ENCODE data around the gene TTC21A. TPM values are rescaled to one million over a fixed set of nuclear protein-coding genes. Genes with fewer than 3 reads are reported as not detected.

Gene TTC21A
- total and polyA plus RNA-seq, 2 experiments from 2014 or later, result 3.7 to 6.5 TPM

DNA sequence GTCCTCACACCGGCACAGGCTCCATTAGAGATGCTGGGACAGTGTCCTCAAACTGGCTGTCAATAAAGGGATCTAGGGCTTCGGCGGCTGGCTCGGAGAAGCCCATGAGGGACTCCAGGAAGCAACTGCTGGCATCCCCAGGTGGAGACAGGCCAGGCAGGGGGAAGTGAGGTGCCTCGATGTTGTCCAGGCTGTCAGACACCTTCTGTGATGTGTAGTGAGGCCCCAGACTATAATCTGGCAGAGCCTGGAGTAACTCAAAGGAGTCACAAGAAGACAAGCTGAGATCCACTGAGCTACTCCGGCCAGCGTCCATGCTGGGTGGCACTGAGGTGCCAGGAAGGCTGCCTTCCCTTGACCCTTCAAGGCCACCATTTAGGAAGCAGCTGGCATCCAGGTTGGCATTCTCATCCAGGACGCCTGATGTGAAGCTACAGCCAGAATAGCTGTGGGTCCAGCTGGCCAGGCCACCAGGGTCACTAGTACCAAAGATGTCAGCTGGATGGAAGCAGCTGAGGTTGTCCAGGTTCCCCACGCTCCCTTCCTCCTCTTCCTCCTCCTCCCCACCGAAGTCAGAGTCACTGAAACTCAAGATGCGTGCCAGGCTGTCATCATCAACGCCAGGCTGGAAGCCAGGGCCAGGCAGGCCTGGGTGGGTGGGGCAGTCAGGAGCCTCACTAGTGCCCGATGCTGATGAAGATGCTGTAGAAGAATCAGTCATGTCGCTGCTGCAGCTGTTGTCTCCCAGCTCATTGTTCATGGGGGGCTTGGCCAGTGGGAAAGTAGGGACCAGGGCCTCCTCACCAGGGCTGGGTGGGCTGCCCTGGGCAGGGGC lies 35.8 kb downstream of the TTC21A start:
- Histone ChIP-seq H3K79me2 (peaks cover 63% of the 10 kb centered on the region), H3K9me2 (replicated peaks; ENCODE audit: insufficient read depth) (no peaks in the 10 kb centered on the region), H3K9me3 (ENCODE audit: low read depth) (no peaks in the 10 kb centered on the region), H3K4me1 (ENCODE audit: insufficient read depth) (peaks cover 61% of the 10 kb centered on the region), H2AFZ (no peak overlapping the region), H3K36me3 (replicated peaks; ENCODE audit: insufficient read depth, low read depth) (peaks cover 10% of the 10 kb centered on the region), H3K4me3 (no peak overlapping the region), H3K27me3 (no peaks in the 10 kb centered on the region), H3K27ac (no peak overlapping the region), H3K4me2 (no peak overlapping the region), H4K20me1 (ENCODE audit: insufficient read depth, poor library complexity, severe bottlenecking) (peaks cover 66% of the 10 kb centered on the region)
- TF ChIP-seq EZH2 (IDR thresholded peaks at IDR 0.05; ENCODE audit: borderline replicate concordance), result no peak
- WGBS (ENCODE audit: low lambda C conversion rate, missing lambda C conversion rate), result 87% methylated on average over 14 of the region's 14 CpGs
- DNase-seq (ENCODE audit: low spot score), result no peak

DNA sequence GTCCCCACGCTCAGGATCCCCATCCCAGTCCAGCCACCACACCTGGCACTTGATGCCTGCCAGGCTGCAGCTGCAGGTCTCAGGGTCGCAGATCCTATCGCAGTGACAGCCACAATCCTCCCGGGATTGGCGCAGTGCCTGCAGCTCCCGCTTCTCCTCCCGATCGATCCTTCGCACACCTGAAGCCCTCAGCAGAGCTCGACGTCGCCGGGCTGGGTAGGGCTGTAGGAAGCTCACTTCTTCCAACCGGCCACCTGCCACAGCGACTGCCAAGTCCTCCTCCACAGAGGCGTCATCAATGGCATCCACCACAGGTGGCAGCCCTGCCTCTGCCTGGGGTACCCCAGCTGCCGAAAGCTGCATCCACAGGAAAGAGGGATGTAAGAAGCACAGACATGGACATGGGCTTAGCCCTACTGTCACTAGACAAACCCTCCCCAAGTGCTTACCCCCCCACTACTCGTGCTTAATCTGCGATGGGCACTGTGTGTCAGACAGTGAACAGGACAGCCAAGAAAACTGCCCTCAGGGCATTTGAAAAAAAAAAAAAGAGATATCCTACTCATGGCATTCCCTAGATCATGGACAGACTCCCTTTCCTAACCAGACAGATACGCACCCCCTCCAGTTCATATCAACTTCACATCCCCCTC lies 36.7 kb downstream of the TTC21A start:
- peaks cover 10% of the 10 kb centered on the region for H3K36me3 ChIP-seq (replicated peaks; ENCODE audit: insufficient read depth, low read depth)

DNA sequence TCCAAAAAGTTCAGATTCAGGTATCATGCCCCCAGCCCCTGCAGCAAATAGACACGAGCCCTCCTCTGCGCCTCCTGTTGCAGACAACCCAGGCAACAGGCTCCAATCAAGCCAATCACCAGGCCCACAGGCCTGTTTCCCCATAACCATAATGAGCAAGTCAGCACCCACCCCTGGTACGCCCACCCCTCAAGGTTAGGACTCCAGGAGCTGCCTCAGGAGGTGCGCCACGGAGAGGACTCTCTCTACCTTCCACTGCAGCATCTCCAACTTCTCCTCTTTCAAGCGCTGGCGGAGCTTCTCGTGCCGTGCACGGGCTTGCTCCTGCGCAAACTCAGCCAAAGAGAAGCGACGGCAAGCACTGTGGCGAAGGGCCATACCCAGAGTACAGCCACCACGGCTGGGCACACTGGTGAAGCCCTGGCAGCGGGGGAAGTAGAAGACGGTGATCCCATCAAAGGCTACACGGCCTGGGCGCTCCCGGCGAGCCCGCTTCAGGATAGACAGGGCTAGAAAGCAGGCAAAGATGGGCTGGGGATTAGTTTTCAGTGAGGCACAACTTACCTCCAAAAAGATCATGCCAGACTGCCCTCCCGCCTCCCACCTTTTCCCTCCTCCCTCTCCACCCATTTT lies 37.4 kb downstream of the TTC21A start:
- H3K4me1 ChIP-seq (ENCODE audit: insufficient read depth), result peaks cover 66% of the 10 kb centered on the region
- H3K9me2 ChIP-seq (replicated peaks; ENCODE audit: insufficient read depth), result no peaks in the 10 kb centered on the region
- DNase-seq (ENCODE audit: low spot score), result no peak
- H3K27ac ChIP-seq, result no peak overlapping the region
- no peaks in the 10 kb centered on the region for H3K9me3 ChIP-seq (ENCODE audit: low read depth)
- no peak overlapping the region for H3K4me2 ChIP-seq
- H3K36me3 ChIP-seq (replicated peaks; ENCODE audit: insufficient read depth, low read depth), result peaks cover 10% of the 10 kb centered on the region
- TF ChIP-seq EZH2phosphoT487 (IDR thresholded peaks at IDR 0.05; ENCODE audit: low read depth, severe bottlenecking, unreplicated experiment), result no peak
- no peak for TF ChIP-seq EZH2 (IDR thresholded peaks at IDR 0.05; ENCODE audit: borderline replicate concordance)
- TF ChIP-seq, protein P1, sequence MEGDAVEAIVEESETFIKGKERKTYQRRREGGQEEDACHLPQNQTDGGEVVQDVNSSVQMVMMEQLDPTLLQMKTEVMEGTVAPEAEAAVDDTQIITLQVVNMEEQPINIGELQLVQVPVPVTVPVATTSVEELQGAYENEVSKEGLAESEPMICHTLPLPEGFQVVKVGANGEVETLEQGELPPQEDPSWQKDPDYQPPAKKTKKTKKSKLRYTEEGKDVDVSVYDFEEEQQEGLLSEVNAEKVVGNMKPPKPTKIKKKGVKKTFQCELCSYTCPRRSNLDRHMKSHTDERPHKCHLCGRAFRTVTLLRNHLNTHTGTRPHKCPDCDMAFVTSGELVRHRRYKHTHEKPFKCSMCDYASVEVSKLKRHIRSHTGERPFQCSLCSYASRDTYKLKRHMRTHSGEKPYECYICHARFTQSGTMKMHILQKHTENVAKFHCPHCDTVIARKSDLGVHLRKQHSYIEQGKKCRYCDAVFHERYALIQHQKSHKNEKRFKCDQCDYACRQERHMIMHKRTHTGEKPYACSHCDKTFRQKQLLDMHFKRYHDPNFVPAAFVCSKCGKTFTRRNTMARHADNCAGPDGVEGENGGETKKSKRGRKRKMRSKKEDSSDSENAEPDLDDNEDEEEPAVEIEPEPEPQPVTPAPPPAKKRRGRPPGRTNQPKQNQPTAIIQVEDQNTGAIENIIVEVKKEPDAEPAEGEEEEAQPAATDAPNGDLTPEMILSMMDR (IDR thresholded peaks at IDR 0.05; ENCODE audit: poor library complexity), result no peak
- no peak overlapping the region for H3K4me3 ChIP-seq
- no peaks in the 10 kb centered on the region for H3K27me3 ChIP-seq
- no peak overlapping the region for H2AFZ ChIP-seq
- WGBS (ENCODE audit: low lambda C conversion rate, missing lambda C conversion rate), result 96% methylated on average over 22 of the region's 23 CpGs
- peaks cover 80% of the 10 kb centered on the region for H4K20me1 ChIP-seq (ENCODE audit: insufficient read depth, poor library complexity, severe bottlenecking)
- peaks cover 79% of the 10 kb centered on the region for H3K79me2 ChIP-seq

More for the DNA sequence above, 36.7 kb downstream of the TTC21A start:
- no peak overlapping the region for H3K4me2 ChIP-seq
- H3K79me2 ChIP-seq, result peaks cover 73% of the 10 kb centered on the region
- WGBS (ENCODE audit: low lambda C conversion rate, missing lambda C conversion rate), result 97% methylated on average over 20 of the region's 20 CpGs
- no peak overlapping the region for H2AFZ ChIP-seq
- H3K9me3 ChIP-seq (ENCODE audit: low read depth), result no peaks in the 10 kb centered on the region
- H3K4me1 ChIP-seq (ENCODE audit: insufficient read depth), result peaks cover 66% of the 10 kb centered on the region
- H3K27me3 ChIP-seq, result no peaks in the 10 kb centered on the region
- H3K27ac ChIP-seq, result no peak overlapping the region
- H3K9me2 ChIP-seq (replicated peaks; ENCODE audit: insufficient read depth), result no peaks in the 10 kb centered on the region
- TF ChIP-seq, protein P1 (IDR thresholded peaks at IDR 0.05; ENCODE audit: poor library complexity), result no peak
- TF ChIP-seq EZH2 (IDR thresholded peaks at IDR 0.05; ENCODE audit: borderline replicate concordance), result no peak
- no peak for TF ChIP-seq EZH2phosphoT487 (IDR thresholded peaks at IDR 0.05; ENCODE audit: low read depth, severe bottlenecking, unreplicated experiment)
- DNase-seq (ENCODE audit: low spot score), result peak; percentile 14
- peaks cover 76% of the 10 kb centered on the region for H4K20me1 ChIP-seq (ENCODE audit: insufficient read depth, poor library complexity, severe bottlenecking)
- H3K4me3 ChIP-seq, result no peak overlapping the region

Data from hepatocyte (in vitro differentiated cells).